NCI-H2171 (cell line): ENCODE results near the gene MTERF2.

ENCODE experiments used
- DNase-seq: peaks from one replicate; lab custom pipeline; 2025; lab: John Stamatoyannopoulos, UW

Gene MTERF2

GRCh38 chr12:106954462-106955376 is 32.2 kb downstream of the MTERF2 start:
- DNase-seq, result no peak

DNA sequence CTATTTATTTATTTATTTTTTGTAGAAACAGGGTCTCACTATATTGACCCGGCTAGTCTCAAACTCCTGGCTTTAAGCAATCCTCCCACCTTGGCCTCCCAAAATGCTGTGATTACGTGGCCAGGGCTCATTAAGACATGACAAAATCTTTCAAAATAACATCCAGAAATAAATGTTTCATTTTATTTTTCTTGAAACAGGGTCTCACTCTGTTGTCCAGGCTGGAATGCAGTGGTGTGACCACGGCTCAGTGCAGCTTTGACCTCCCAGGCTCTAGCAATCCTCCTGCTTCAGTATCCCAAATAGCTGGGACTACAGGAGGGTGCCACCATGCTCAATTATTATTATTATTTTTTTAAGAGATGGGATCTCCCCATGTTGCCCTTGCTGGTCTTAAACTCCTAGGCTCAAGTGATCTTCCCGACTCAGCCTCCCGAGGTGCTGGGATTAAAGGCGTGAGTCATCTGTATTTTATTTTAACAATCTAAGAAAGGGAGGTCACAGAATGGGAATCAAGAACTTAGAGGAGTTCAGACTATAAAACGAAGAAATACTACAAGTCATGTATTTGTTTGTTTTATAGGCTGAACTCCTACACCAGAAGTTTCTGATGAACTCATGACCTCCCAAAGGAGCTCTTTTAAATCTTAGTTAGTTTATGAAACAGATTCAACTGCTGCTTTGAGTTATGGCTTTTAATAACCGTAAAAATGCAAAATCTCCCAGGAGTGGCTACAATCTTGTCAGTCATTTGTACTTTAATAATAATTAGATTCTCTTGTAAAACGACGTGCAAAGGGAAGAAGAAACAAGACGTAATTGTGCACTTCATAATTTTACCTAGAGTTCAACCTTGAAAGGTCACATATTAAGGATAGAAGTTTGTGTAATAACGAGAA is 33.3 kb downstream of the MTERF2 start:
- no peak for DNase-seq

DNA sequence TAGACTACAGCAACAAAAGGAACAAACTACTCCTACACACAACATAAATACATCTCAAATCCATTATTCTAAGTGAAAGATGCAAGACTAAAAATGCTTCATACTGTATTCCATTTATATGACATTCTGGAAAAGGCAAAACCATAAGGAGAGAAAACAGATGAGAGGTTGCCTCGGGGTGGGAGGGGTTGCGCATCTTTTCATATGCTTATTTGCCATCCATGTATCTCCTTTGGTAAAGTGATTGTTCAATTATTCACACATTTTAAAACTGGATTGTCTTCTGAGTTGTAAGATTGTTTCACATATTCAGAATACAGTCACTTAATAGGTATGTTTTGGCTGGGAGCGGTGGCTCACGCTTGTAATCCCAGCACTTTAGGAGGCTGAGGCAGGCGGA is 36.4 kb downstream of the MTERF2 start:
- DNase-seq, result no peak

- DNase-seq, result no peak
These were observed 39.5 kb downstream of the MTERF2 start for GRCh38 chr12:106947461-106947860.

DNA sequence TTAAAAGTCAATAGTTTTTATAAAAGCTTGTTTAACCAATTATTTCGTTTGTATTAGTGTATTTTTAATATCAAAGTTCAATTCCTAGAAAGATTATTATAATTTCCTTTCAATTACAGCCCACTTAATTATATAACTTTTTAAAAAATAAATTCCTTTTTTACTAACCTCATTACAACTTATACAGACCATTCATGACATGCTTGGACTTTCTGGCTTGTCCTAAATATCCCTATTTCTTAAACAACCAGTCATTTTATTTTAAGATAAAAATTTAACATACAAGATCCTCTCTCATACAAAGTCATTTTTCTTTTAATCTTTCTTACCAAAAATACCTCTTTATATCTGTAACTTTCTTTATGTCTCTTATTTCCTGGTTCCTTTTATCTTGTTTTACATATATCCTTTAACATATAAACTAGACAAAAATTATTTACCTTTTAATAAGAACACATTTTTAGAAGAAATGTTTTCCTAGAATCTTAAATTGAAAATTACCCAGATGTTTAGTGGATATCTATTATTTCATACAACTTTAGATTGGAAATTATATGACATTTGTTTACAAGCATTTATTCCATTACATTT is 41.6 kb downstream of the MTERF2 start:
- no peak for DNase-seq

DNA sequence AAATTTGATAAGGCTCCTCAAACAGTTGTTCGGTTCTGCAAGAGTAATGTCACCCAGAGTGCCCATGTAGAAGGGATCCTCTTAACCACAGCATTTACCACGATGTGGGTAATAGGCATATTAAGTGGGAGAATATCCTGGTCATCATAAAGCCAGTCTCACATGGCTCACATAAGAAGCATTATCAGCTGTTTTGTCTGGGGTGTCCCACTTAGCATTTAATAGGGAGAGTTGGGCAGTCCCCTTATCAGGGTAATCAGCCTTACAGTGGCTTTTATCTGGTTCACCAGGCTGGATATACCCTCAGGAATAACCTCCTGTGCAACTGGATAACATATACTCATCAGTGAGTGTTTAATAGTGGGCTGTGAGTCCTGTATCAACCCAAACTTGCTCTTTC is 44.2 kb downstream of the MTERF2 start:
- DNase-seq, result no peak

DNA sequence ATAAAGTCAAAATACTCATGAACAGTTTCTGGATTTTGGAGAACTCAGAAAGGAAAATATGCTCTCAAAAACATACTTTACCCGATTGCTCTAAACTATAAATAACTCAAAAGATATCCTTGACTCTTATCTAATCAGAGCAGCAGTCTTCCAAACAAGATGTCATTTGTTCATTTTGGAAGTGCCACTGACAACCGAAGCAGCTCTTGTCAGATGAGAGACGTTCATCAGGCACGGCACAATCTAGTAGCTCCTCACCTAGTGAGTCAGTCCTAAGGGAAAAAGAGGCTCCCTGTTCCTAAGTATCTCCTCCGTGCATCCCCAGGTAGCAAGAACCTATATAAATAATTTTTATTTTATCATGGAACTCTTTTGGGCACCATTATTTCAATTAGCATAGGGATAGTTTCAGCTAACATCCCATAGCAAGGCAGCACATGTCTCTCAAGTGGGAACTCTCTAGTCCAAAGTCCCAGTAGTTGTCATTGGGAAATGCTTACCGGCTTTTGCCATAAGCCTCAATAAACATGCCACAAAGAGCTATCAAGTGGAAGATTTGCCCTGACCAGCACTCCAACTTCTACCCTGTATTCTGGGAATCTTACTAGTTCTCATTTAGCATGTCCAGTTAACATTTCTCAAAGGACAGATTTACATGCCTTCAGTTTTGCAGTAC is 45.3 kb downstream of the MTERF2 start:
- no peak for DNase-seq

- DNase-seq, result no peak
These were observed 52.7 kb downstream of the MTERF2 start for GRCh38 chr12:106934277-106934676.
